ENCODE data around the gene SPAM1.
"Not testable (repeated sequence)": the region's sequence is repeated elsewhere in the genome, so short reads cannot be mapped to it uniquely, and the experiment has no call there.

The SPAM1 gene

GRCh38 chr7:123958186-123958703, 33.2 kb downstream of the SPAM1 start:
- no peak for DNase-seq

- no peak for DNase-seq
Measured at GRCh38 chr7:123961771-123962170, 36.7 kb downstream of the SPAM1 start.

GRCh38 chr7:123966936-123967335, 41.9 kb downstream of the SPAM1 start:
- DNase-seq, result no peak

DNA sequence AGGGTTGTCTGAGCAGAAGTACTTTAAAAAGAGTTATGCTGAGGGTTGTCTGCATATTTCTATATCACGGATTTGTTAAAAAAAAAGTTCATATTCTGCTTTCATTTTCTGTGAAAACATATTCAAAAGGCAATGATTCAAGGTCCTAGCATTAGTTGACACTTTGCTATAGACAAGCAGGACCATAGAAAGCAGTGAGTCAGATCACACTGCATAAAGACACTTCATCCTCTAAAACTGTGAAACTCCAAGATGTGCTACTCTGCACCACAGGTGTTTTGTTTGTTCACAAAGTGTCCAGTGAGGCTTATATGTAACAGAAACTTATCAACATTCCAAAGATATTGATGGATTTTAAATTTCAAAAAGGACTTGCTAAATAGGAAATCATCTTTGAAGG, 47.0 kb downstream of the SPAM1 start:
- no peak for DNase-seq

DNA sequence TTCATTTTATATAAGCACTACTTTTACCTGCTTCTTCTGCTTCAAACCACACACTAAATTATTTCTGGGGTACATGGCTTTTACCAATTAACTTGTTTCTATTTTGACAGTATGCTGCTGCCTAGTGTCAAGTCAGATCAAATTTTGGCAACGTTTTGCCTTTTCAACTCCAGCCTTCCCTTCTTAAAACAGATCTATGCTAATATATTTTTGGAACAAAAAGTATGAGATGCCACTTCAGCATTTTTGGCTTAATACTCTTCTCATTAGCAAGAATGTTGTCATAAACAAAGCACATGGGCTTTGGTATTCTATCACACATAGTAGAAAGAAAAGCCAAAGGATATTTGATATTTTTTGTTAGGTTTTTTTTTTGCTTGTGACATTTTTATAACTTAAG, 47.8 kb downstream of the SPAM1 start:
- no peak for DNase-seq

DNA sequence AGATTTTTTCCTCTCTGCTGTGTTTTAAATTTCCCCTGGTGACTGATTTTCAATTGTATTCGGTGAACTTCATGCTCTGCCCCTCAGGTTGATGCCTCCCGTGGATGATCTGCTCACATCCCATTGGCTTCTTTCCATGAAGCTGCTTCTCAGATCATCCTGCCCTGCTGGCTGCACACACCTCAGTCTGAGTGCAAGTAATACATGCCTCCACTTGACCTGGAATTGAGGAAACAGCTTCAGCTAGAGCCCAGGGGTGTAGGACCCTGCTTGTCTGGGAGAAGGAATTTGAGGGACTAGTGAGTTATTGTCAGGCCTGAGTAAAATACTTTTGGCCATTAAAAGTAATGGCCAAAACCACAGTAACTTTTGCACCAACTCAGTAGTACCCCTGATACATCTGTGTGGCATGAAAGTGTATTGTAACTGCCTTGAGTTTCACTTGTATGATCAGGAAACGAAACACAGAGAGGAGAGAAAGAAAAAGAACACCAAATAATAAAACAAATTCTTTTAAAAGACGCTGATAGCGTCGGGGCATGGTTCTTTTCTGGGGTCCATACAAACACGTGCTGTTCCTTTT, 49.4 kb downstream of the SPAM1 start:
- DNase-seq, result no peak

DNA sequence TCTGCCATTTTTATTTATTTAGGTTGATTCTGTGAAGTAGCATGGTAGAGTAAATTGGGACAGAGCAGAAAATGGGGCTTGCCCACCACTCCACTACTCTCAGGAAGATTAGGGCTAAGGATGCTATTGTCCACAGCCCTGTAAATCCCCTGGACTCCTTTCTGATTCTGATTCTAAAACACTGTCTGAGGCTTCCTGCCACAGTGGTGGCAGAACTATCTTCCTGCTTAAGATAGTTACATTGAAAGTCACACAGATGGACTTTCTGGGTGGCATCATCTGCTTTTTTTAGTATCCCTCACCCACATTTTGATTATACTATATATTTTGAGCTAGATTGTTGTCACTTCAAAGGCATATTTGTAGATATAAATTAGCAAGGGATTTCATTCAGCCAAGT, 50.0 kb downstream of the SPAM1 start:
- no peak for DNase-seq

GRCh38 chr7:123977081-123977480, 52.0 kb downstream of the SPAM1 start:
- DNase-seq, result no peak

- DNase-seq, result no peak
Measured at GRCh38 chr7:123979876-123980275, 54.8 kb downstream of the SPAM1 start.

GRCh38 chr7:123987445-123987844, 62.4 kb downstream of the SPAM1 start:
- DNase-seq, result no peak

DNA sequence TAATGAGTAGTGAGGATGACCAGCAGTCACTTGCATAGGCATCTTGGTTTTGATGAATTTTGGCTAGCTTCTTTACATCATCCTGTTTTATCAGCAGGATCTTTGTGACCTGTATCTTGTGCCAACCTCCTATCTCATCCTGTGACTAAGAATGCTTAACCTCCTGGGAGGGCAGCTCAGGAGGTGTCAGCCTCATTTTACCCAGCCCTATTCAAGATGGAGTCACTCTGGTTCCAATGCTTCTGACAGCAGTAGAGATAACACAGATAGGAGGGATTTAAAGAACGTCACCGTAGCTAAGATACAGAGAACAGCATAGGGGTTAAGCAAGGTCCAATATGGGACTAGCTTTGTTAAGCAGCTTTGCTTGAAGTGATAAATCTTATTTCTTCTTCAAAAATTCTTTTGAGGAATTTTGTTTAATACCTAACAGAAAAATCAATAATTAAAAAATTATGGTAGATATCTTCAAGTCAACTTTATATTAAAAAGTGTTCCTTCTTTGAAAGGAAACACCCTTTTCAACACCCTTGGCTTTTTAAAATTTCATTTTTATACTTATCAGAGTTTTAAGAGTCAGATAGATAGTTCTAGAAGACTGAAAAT, 68.0 kb downstream of the SPAM1 start:
- no peak for DNase-seq

DNA sequence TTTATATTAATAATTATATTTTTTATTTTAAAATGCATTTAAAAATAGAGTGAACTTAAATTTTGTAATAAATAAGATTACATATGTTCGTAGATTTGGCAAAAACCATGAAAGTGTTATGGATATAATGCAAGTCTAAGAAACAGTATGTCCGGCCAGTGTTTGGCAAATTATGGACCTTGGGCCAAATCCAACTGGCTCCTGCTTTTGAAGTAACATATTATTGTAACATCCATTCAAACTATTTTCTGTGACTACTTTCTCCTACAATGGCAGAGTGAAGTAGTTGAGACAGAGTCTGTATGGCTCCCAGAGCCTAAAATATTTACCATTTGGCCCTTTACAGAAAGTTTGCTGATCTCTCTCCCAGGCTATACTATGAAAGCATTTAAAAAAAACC, 69.0 kb downstream of the SPAM1 start:
- DNase-seq, result no peak

- DNase-seq, result no peak
Measured at GRCh38 chr7:123994449-123994848, 69.4 kb downstream of the SPAM1 start.

- no peak for DNase-seq
Measured at GRCh38 chr7:123995617-123996326, 70.7 kb downstream of the SPAM1 start.

DNA sequence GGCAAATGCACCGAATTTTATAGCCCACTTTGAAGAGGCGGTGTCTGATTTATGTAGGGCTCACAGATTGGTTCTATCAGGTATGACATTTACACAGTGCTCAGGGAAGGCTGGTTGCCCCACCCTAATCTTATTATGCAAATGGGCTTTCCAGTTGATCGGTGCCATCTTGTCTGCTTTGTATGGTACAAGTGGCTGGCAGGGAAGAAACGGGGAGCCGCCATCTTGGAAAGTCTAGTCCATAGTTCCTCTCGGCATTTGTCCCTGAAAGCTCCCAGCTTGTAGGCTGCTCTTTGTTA, 71.2 kb downstream of the SPAM1 start:
- DNase-seq, result no peak

DNA sequence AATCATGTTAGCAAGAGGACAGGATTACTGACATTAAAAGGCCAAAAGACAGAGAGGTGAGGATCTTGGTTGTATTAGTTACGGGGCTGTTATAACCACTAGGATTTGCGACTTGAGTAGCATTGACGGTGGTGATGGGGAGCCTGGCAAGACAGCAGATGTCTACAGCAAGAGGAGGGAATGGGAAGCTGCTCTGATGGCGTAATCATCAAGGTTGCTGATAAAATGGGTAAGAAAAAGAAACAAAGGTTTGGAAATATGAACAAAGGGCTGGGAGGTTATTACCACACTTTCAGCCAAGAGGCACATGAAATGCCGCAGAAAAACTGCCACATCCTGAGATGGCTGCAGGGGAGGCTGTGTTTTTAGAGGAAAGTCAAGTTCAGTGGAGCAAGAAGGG, 73.9 kb downstream of the SPAM1 start:
- no peak for DNase-seq

DNA sequence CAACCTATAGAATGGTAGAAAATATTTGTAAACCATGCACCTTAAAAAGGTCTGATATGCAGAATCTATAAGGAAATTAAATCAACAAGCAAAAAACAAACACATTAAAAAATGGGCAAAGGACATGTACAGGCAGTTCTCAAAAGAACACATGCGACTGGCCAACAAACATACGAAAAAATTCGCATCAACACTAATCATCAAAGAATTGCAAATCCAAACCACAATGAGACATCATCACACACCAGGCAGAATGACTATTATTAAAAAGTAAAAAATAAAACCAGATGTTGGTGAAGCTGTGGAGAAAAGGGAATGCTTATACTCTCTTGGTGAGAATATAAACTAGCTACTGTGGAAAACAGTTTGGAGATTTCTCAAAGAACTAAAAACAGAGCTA, 74.7 kb downstream of the SPAM1 start:
- DNase-seq, result no peak

- not testable (repeated sequence) for DNase-seq
Measured at GRCh38 chr7:124008296-124008695, 83.3 kb downstream of the SPAM1 start.

DNA sequence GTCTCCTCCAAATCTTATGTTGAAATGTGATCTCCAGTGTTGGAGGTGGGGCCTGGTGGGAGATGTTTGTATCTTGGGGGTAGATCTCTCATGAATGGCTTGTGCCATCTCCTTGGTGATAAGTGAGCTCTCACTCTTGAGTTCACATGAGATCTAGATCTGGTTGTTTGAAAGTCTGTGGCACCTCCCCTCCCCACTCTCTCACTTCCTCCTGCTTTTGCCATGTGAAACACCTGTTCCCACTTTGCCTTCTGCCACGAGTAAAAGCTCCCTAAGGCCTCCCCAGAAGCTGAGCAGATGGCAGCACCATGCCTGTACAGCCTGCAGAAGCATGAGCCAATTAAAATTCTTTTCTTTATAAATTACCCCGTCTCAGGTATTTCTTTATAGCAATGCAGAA, 84.3 kb downstream of the SPAM1 start:
- DNase-seq, result no peak
